ENCODE results near the gene ELP4. TPM values are rescaled to one million over a fixed set of nuclear protein-coding genes. Genes with fewer than 3 reads are reported as not detected.

ELP4 gene
- total and polyA plus RNA-seq, 3 donors from 2014 or later, result 28.0 to 29.7 (median 29.1) TPM

- DNase-seq, result no peak
- Histone ChIP-seq H3K4me1 (no peaks in the 10 kb centered on the region), H3K9me3 (no peaks in the 10 kb centered on the region), H3K4me3 (no peak overlapping the region), H3K27me3 (no peaks in the 10 kb centered on the region), H3K36me3 (ENCODE audit: low read depth, missing control alignments) (no peaks in the 10 kb centered on the region), H3K27ac (no peak overlapping the region)
- intact Hi-C loops (cut with DNase I; ENCODE audit: low total_unique reads), result no loop called here
- WGBS, 2 donors, result 84 to 97% methylated on average over 8 to 10 of the region's 10 CpGs
- TF ChIP-seq CTCF (IDR thresholded peaks at IDR 0.05) (no peak), POLR2A (IDR thresholded peaks at IDR 0.05) (no peak)
These were observed 283.7 kb downstream of the ELP4 start for GRCh38 chr11:31793264-31793663.

GRCh38 chr11:31794548-31794947 is 285.0 kb downstream of the ELP4 start:
- H3K36me3 ChIP-seq (ENCODE audit: low read depth, missing control alignments), result no peaks in the 10 kb centered on the region
- H3K9me3 ChIP-seq, result no peaks in the 10 kb centered on the region
- no peak overlapping the region for H3K27ac ChIP-seq
- no peak for DNase-seq
- no peak overlapping the region for H3K4me3 ChIP-seq
- H3K27me3 ChIP-seq, result no peaks in the 10 kb centered on the region
- 83 to 85% methylated on average over 4 of the region's 4 CpGs for WGBS, 2 donors
- TF ChIP-seq CTCF (IDR thresholded peaks at IDR 0.05) (no peak), POLR2A (IDR thresholded peaks at IDR 0.05) (no peak)
- H3K4me1 ChIP-seq, result peaks cover 3% of the 10 kb centered on the region
- intact Hi-C loops (cut with DNase I; ENCODE audit: low total_unique reads), result no loop called here

- TF ChIP-seq CTCF (IDR thresholded peaks at IDR 0.05) (no peak), POLR2A (IDR thresholded peaks at IDR 0.05) (no peak)
- Histone ChIP-seq H3K4me1 (peaks cover 4% of the 10 kb centered on the region), H3K27ac (no peak overlapping the region), H3K27me3 (no peaks in the 10 kb centered on the region), H3K4me3 (no peak overlapping the region), H3K36me3 (ENCODE audit: low read depth, missing control alignments) (no peaks in the 10 kb centered on the region), H3K9me3 (no peaks in the 10 kb centered on the region)
- 44 to 61% methylated on average over 20 to 22 of the region's 22 CpGs for WGBS, 2 donors
- no peak for DNase-seq
- intact Hi-C loops (cut with DNase I; ENCODE audit: low total_unique reads), result no loop called here
These were observed 286.3 kb downstream of the ELP4 start for GRCh38 chr11:31795706-31796498.

- Histone ChIP-seq H3K9me3 (no peaks in the 10 kb centered on the region), H3K27ac (no peak overlapping the region), H3K4me3 (no peak overlapping the region), H3K27me3 (no peaks in the 10 kb centered on the region), H3K4me1 (peaks cover 4% of the 10 kb centered on the region), H3K36me3 (ENCODE audit: low read depth, missing control alignments) (no peaks in the 10 kb centered on the region)
- no peak for DNase-seq
- WGBS, 2 donors, result 15 to 20% methylated on average over 19 of the region's 19 CpGs
- intact Hi-C loops (cut with DNase I; ENCODE audit: low total_unique reads), result no loop called here
- TF ChIP-seq CTCF (IDR thresholded peaks at IDR 0.05) (no peak), POLR2A (IDR thresholded peaks at IDR 0.05) (no peak)
These were observed 287.1 kb downstream of the ELP4 start for GRCh38 chr11:31796499-31797189.
